ENCODE data around the gene DLGAP1. TPM values are rescaled to one million over a fixed set of nuclear protein-coding genes. Genes with fewer than 3 reads are reported as not detected.
"Not testable (repeated sequence)": the region's sequence is repeated elsewhere in the genome, so short reads cannot be mapped to it uniquely, and the experiment has no call there.

The DLGAP1 gene
- 3.1 TPM for polyA plus RNA-seq (2012; ENCODE audit: insufficient read depth, insufficient read length, low read depth)

GRCh38 chr18:4455113-4455811, at the start of gene DLGAP1:
TSS of gene DLGAP1 (minus strand) at chr18:4455307.
- peaks cover 23% of the 10 kb centered on the region for H3K27me3 ChIP-seq
- no peak within 1 kb of the TSS; the same call in 1 of the 2 replicates for H3K4me3 ChIP-seq (ENCODE audit: low read depth, low read length)
- DNase-seq = peak; percentile 21
- no peaks in the 10 kb centered on the region for H3K36me3 ChIP-seq
- TF ChIP-seq CTCF (IDR thresholded peaks at IDR 0.05; ENCODE audit: low read depth, low read length) = no peak
- H3K4me1 ChIP-seq = no peaks in the 10 kb centered on the region
- no peaks in the 10 kb centered on the region for H3K9me3 ChIP-seq

GRCh38 chr18:4494703-4495284, 39.7 kb upstream of the DLGAP1 start:
- DNase-seq; H3K4me1 ChIP-seq; H3K36me3 ChIP-seq; H3K27me3 ChIP-seq; H3K4me3 ChIP-seq (ENCODE audit: low read depth, low read length); H3K9me3 ChIP-seq: not testable (repeated sequence)

- H3K9me3 ChIP-seq = no peaks in the 10 kb centered on the region
- no peak overlapping the region for H3K4me3 ChIP-seq (ENCODE audit: low read depth, low read length)
- no peak for TF ChIP-seq CTCF (IDR thresholded peaks at IDR 0.05; ENCODE audit: low read depth, low read length)
- no peaks in the 10 kb centered on the region for H3K27me3 ChIP-seq
- no peaks in the 10 kb centered on the region for H3K36me3 ChIP-seq
- H3K4me1 ChIP-seq = no peaks in the 10 kb centered on the region
- DNase-seq = no peak
These were observed 13.4 kb upstream of the DLGAP1 start for GRCh38 chr18:4468511-4468910.

- Histone ChIP-seq H3K4me3 (ENCODE audit: low read depth, low read length) (no peak overlapping the region; the same call in 1 of the 2 replicates), H3K27me3 (peaks cover 23% of the 10 kb centered on the region), H3K9me3 (no peaks in the 10 kb centered on the region), H3K4me1 (no peaks in the 10 kb centered on the region), H3K36me3 (no peaks in the 10 kb centered on the region)
- peak; percentile 1 for DNase-seq
- TF ChIP-seq CTCF (IDR thresholded peaks at IDR 0.05; ENCODE audit: low read depth, low read length) = no peak
These were observed 482 bp downstream of the DLGAP1 start for GRCh38 chr18:4454537-4455112.

- no peak for TF ChIP-seq CTCF (IDR thresholded peaks at IDR 0.05; ENCODE audit: low read depth, low read length)
- no peak for DNase-seq
- Histone ChIP-seq H3K4me1 (no peaks in the 10 kb centered on the region), H3K36me3 (no peaks in the 10 kb centered on the region), H3K9me3 (no peaks in the 10 kb centered on the region), H3K4me3 (ENCODE audit: low read depth, low read length) (no peak overlapping the region), H3K27me3 (peaks cover 23% of the 10 kb centered on the region)
These were observed 1.1 kb downstream of the DLGAP1 start for GRCh38 chr18:4453874-4454536.

GRCh38 chr18:4453567-4453873, 1.6 kb downstream of the DLGAP1 start:
- Histone ChIP-seq H3K27me3 (peaks cover 23% of the 10 kb centered on the region), H3K4me3 (ENCODE audit: low read depth, low read length) (no peak overlapping the region), H3K4me1 (no peaks in the 10 kb centered on the region), H3K36me3 (no peaks in the 10 kb centered on the region), H3K9me3 (no peaks in the 10 kb centered on the region)
- TF ChIP-seq CTCF (IDR thresholded peaks at IDR 0.05; ENCODE audit: low read depth, low read length) = no peak
- no peak for DNase-seq
